GM12878 (cell line): Measurements from ENCODE around the gene MXRA7. TPM values are rescaled to one million over a fixed set of nuclear protein-coding genes. Genes with fewer than 3 reads are reported as not detected.
A peak's percentile ranks its signal among the peaks of the same experiment; 100 is the strongest.

Experiments used
- ASH2L ChIP-seq: fragments of 300-600, 200-600 bp; sonication (generic); IDR thresholded peaks from 2 replicates; pipeline ENCODE4 v1.6.1; 2017; ENCODE audit warnings: low read depth, mild to moderate bottlenecking, borderline replicate concordance
- BCL3 ChIP-seq: IDR thresholded peaks from 2 replicates; pipeline ENCODE4 v1.6.1; 2011; ENCODE audit warnings: borderline replicate concordance, low read depth, mild to moderate bottlenecking, moderate library complexity, low read length; ENCODE audit not compliant: insufficient read depth, poor library complexity, severe bottlenecking
- BMI1 ChIP-seq: fragments of 450-650 bp; IDR thresholded peaks from 2 replicates; pipeline ENCODE4 v1.6.1; 2016; ENCODE audit warnings: mild to moderate bottlenecking, moderate library complexity, borderline replicate concordance
- FOS ChIP-seq: IDR thresholded peaks from 3 replicates; pipeline ENCODE4 v1.6.1; 2011; ENCODE audit warnings: borderline replicate concordance; ENCODE audit not compliant: insufficient read length; ENCODE audit errors: extremely low read depth
- IRF4 ChIP-seq: IDR thresholded peaks from 2 replicates; pipeline ENCODE4 v1.6.1; 2011; ENCODE audit warnings: low read depth, low read length
- KLF5 ChIP-seq: fragments of 450-650 bp; IDR thresholded peaks from 2 replicates; pipeline ENCODE4 v1.6.1; 2014; ENCODE audit warnings: mild to moderate bottlenecking; ENCODE audit not compliant: partially characterized antibody
- NR2F1 ChIP-seq: fragments of 450-650 bp; conservative IDR thresholded peaks from 2 replicates; pipeline ENCODE4 v1.6.1; 2017; ENCODE audit warnings: mild to moderate bottlenecking
- PAX5 ChIP-seq: IDR thresholded peaks from 2 replicates; pipeline ENCODE4 v1.6.1; 2011; ENCODE audit warnings: low read depth, low read length, borderline replicate concordance
- PKNOX1 ChIP-seq: fragments of 450-650 bp; IDR thresholded peaks from 2 replicates; pipeline ENCODE4 v1.6.1; 2016; ENCODE audit warnings: mild to moderate bottlenecking
- POU2F2 ChIP-seq: IDR thresholded peaks from 3 replicates; pipeline ENCODE4 v1.6.1; 2011; ENCODE audit warnings: low read depth, mild to moderate bottlenecking, low read length, borderline replicate concordance
- PRDM15 ChIP-seq: fragments of 450-650 bp; formaldehyde crosslinking; IDR thresholded peaks from 2 replicates; pipeline ENCODE4 v1.4.0; 2020; ENCODE audit warnings: mild to moderate bottlenecking, moderate library complexity
- RELA ChIP-seq: fragments of 450-650 bp; IDR thresholded peaks from 2 replicates; pipeline ENCODE4 v1.8.0; 2014; ENCODE audit warnings: borderline replicate concordance; ENCODE audit not compliant: partially characterized antibody
- RUNX3 ChIP-seq: IDR thresholded peaks from 2 replicates; pipeline ENCODE4 v1.6.1; 2012; ENCODE audit warnings: low read length, inconsistent platforms
- SMAD1 ChIP-seq: fragments of 450-650 bp; IDR thresholded peaks from 2 replicates; pipeline ENCODE4 v1.6.1; 2018; ENCODE audit warnings: mild to moderate bottlenecking, low read depth; ENCODE audit not compliant: partially characterized antibody
- STAT3 ChIP-seq: IDR thresholded peaks from 2 replicates; pipeline ENCODE4 v1.6.1; 2011; ENCODE audit warnings: low read depth, low read length, improper control_type of control experiment
- TARDBP ChIP-seq: IDR thresholded peaks from 2 replicates; pipeline ENCODE4 v1.6.1; 2016; ENCODE audit warnings: borderline replicate concordance
- USF2 ChIP-seq: IDR thresholded peaks from 2 replicates; pipeline ENCODE4 v1.6.1; 2011; ENCODE audit warnings: low read depth, low read length, improper control_type of control experiment, borderline replicate concordance
- ZNF24 ChIP-seq: fragments of 450-650 bp; IDR thresholded peaks from 2 replicates; pipeline ENCODE4 v1.6.1; 2017; ENCODE audit warnings: antibody characterized with exemption, mild to moderate bottlenecking
- ZNF687 ChIP-seq: fragments of 450-650 bp; IDR thresholded peaks from 2 replicates; pipeline ENCODE4 v1.6.1; 2017; ENCODE audit warnings: mild to moderate bottlenecking, moderate library complexity
- polyA plus RNA-seq, 11 experiments: library from polyadenylated mRNA; depleted of rRNA in 4 of 11; unstranded in 6 of 11; stranded (reverse) in 5 of 11; fragments of >200 nt; fragmentation: Nextera tagmentation in 4 of 11; fragmentation: Illumina TruSeq in 1 of 11; extraction: Ambion mirVana in 4 of 11; extraction: Trizol in 1 of 11; gene quantifications; 1 replicate in 1 of 11; 2 replicates in 10 of 11; pipeline versions ENCODE4 v1.2.1 to v1.2.3, GENCODE V29; 2011 to 2016; ENCODE audit warnings: inconsistent platforms in 2 of 11, missing spikeins in 2 of 11, low read depth in 1 of 11
- total RNA-seq, 4 experiments: library from RNA; depleted of rRNA in 3 of 4; stranded (reverse); fragments of >200 nt in 3 of 4; fragmentation: Illumina TruSeq in 1 of 4; extraction: Trizol in 1 of 4; gene quantifications; 2 replicates each; pipeline versions ENCODE4 v1.2.1 to v1.2.3, GENCODE V29; 2013 to 2021

Gene MXRA7
- total and polyA plus RNA-seq, 10 of the 15 experiments (the other 5 are each of a cell fraction or from before 2014, with no cell fraction given), result 0.03 to 2.0 (median 0.33) TPM

- TF ChIP-seq FOS, result no peak
- TF ChIP-seq ZNF687, result peak; percentile 67; the same call in 1 of the 2 replicates
- TF ChIP-seq NR2F1, result peak; percentile 26
- TF ChIP-seq PRDM15 (CRISPR knock-in tag), result no peak
- no peak for TF ChIP-seq RELA
- no peak for TF ChIP-seq STAT3
- peak; percentile 13 for TF ChIP-seq BCL3
- no peak for TF ChIP-seq KLF5
- TF ChIP-seq PAX5, result peak; percentile 20; the same call in 1 of the 2 replicates
- TF ChIP-seq TARDBP, result no peak
- TF ChIP-seq BMI1, result no peak
- no peak; the same call in 1 of the 2 replicates for TF ChIP-seq ASH2L
- TF ChIP-seq SMAD1, result no peak
- TF ChIP-seq ZNF24, result peak; percentile 67; the same call in 1 of the 2 replicates
- TF ChIP-seq IRF4, result no peak
- no peak for TF ChIP-seq PKNOX1
- 0 out of 3 replicates have a peak, but pooled peaks have one; percentile 31 for TF ChIP-seq POU2F2
- no peak for TF ChIP-seq USF2
- TF ChIP-seq RUNX3, result no peak
Measured at GRCh38 chr17:76736349-76737081, 25.8 kb upstream of the MXRA7 start (continued).
